ENCODE data around the gene RALGAPA1.

DNA sequence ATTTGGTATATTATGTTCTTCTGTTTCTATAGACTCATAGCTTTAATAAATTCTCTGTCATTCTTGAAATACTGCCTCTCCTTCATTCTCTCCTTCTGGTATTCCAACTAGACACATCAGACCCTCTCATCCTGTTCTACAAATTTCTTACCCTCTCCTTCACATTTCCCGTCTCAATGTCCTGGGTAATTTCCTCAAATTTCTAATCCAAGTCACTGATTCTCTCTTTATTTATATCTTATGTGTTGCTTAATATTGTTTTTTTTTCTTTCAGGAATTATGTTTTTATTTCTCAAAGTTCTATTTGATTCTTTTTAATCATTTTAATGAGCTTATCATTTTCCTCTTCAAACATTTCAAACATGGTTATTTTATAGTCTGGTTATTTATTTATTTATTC is 94.0 kb downstream of the RALGAPA1 start:
- no peak for TF ChIP-seq EZH2phosphoT487 (IDR thresholded peaks at IDR 0.05; ENCODE audit: low read length)
- TF ChIP-seq, protein P1, sequence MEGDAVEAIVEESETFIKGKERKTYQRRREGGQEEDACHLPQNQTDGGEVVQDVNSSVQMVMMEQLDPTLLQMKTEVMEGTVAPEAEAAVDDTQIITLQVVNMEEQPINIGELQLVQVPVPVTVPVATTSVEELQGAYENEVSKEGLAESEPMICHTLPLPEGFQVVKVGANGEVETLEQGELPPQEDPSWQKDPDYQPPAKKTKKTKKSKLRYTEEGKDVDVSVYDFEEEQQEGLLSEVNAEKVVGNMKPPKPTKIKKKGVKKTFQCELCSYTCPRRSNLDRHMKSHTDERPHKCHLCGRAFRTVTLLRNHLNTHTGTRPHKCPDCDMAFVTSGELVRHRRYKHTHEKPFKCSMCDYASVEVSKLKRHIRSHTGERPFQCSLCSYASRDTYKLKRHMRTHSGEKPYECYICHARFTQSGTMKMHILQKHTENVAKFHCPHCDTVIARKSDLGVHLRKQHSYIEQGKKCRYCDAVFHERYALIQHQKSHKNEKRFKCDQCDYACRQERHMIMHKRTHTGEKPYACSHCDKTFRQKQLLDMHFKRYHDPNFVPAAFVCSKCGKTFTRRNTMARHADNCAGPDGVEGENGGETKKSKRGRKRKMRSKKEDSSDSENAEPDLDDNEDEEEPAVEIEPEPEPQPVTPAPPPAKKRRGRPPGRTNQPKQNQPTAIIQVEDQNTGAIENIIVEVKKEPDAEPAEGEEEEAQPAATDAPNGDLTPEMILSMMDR (IDR thresholded peaks at IDR 0.05; ENCODE audit: low read length), result no peak

Measured in MM.1S (cell line).